ENCODE results near the gene BSG. TPM values are rescaled to one million over a fixed set of nuclear protein-coding genes. Genes with fewer than 3 reads are reported as not detected.

Gene BSG
- total and polyA plus RNA-seq, 9 of the 15 experiments (the other 6 are each of a cell fraction or from before 2014, with no cell fraction given) = 4.6 to 495 (median 187) TPM

DNA sequence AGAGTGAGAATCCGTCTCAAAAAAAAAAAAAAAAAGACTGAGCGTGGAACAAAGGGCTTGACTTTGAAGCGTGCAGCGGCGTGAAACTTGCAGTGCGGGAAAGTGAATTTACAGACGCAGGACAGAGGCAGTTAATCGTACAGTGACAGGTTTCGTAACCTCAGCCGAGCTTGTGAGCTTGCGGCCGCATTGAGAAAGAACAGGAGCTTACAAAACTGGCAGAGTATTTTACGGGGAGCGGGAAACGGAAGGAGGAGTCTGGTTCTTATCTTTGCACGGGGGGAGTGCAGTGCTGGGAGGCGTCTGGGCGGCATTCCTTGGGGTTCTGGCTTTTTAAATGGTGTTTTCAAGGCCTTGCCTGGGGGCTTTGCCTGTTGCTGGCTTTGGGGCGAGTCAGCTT is 6.0 kb upstream of the BSG start (continued):
- TF ChIP-seq, protein P1, sequence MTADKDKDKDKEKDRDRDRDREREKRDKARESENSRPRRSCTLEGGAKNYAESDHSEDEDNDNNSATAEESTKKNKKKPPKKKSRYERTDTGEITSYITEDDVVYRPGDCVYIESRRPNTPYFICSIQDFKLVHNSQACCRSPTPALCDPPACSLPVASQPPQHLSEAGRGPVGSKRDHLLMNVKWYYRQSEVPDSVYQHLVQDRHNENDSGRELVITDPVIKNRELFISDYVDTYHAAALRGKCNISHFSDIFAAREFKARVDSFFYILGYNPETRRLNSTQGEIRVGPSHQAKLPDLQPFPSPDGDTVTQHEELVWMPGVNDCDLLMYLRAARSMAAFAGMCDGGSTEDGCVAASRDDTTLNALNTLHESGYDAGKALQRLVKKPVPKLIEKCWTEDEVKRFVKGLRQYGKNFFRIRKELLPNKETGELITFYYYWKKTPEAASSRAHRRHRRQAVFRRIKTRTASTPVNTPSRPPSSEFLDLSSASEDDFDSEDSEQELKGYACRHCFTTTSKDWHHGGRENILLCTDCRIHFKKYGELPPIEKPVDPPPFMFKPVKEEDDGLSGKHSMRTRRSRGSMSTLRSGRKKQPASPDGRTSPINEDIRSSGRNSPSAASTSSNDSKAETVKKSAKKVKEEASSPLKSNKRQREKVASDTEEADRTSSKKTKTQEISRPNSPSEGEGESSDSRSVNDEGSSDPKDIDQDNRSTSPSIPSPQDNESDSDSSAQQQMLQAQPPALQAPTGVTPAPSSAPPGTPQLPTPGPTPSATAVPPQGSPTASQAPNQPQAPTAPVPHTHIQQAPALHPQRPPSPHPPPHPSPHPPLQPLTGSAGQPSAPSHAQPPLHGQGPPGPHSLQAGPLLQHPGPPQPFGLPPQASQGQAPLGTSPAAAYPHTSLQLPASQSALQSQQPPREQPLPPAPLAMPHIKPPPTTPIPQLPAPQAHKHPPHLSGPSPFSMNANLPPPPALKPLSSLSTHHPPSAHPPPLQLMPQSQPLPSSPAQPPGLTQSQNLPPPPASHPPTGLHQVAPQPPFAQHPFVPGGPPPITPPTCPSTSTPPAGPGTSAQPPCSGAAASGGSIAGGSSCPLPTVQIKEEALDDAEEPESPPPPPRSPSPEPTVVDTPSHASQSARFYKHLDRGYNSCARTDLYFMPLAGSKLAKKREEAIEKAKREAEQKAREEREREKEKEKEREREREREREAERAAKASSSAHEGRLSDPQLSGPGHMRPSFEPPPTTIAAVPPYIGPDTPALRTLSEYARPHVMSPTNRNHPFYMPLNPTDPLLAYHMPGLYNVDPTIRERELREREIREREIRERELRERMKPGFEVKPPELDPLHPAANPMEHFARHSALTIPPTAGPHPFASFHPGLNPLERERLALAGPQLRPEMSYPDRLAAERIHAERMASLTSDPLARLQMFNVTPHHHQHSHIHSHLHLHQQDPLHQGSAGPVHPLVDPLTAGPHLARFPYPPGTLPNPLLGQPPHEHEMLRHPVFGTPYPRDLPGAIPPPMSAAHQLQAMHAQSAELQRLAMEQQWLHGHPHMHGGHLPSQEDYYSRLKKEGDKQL (CRISPR knock-in tag; IDR thresholded peaks at IDR 0.05; ENCODE audit: borderline replicate concordance) = no peak
- peak; percentile 65; the same call in 1 of the 2 replicates for TF ChIP-seq ZBTB7A (IDR thresholded peaks at IDR 0.05; ENCODE audit: borderline replicate concordance, control insufficient read depth, low read depth, low read length)
- TF ChIP-seq NFE2 (IDR thresholded peaks at IDR 0.05; ENCODE audit: low read depth) = no peak
- TF ChIP-seq BRD9 (IDR thresholded peaks at IDR 0.05; ENCODE audit: low read depth, partially characterized antibody) = peak; percentile 57
- no peak for TF ChIP-seq EWSR1 (IDR thresholded peaks at IDR 0.05; ENCODE audit: borderline replicate concordance, low read depth, partially characterized antibody)
- no peak for TF ChIP-seq SRSF7 (optimal IDR thresholded peaks at IDR 0.05; ENCODE audit: low read depth, low read length)
- TF ChIP-seq, protein P2, sequence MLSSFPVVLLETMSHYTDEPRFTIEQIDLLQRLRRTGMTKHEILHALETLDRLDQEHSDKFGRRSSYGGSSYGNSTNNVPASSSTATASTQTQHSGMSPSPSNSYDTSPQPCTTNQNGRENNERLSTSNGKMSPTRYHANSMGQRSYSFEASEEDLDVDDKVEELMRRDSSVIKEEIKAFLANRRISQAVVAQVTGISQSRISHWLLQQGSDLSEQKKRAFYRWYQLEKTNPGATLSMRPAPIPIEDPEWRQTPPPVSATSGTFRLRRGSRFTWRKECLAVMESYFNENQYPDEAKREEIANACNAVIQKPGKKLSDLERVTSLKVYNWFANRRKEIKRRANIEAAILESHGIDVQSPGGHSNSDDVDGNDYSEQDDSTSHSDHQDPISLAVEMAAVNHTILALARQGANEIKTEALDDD (IDR thresholded peaks at IDR 0.05) = no peak
- 0 out of 4 replicates have a peak, but pooled peaks of 1 of the 2 experiments have one; percentile 47 for TF ChIP-seq ZNF639 (CRISPR knock-in tag; conservative IDR thresholded peaks at IDR 0.05 in 1 of 2, IDR thresholded peaks at IDR 0.05 in 1 of 2)
- TF ChIP-seq SMC3 (conservative IDR thresholded peaks at IDR 0.05; ENCODE audit: insufficient read depth, low read depth, low read length) = no peak
- TF ChIP-seq, protein P3, sequence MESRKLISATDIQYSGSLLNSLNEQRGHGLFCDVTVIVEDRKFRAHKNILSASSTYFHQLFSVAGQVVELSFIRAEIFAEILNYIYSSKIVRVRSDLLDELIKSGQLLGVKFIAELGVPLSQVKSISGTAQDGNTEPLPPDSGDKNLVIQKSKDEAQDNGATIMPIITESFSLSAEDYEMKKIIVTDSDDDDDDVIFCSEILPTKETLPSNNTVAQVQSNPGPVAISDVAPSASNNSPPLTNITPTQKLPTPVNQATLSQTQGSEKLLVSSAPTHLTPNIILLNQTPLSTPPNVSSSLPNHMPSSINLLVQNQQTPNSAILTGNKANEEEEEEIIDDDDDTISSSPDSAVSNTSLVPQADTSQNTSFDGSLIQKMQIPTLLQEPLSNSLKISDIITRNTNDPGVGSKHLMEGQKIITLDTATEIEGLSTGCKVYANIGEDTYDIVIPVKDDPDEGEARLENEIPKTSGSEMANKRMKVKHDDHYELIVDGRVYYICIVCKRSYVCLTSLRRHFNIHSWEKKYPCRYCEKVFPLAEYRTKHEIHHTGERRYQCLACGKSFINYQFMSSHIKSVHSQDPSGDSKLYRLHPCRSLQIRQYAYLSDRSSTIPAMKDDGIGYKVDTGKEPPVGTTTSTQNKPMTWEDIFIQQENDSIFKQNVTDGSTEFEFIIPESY (CRISPR knock-in tag; IDR thresholded peaks at IDR 0.05) = peak; percentile 9; the same call in 1 of the 2 replicates
- peak; percentile 43; the same call in 1 of the 2 replicates for TF ChIP-seq ZBTB2 (IDR thresholded peaks at IDR 0.05)
- TF ChIP-seq KDM1A (IDR thresholded peaks at IDR 0.05) = peak in 1 of 2 experiments; percentile 20; a peak in 1 of 4 replicates
- no peak for TF ChIP-seq TBP (optimal IDR thresholded peaks at IDR 0.05; ENCODE audit: low read depth, low read length)
- peak; percentile 65 for TF ChIP-seq NCOR1 (IDR thresholded peaks at IDR 0.05)
- TF ChIP-seq SRSF1 (IDR thresholded peaks at IDR 0.05; ENCODE audit: low read depth, low read length) = no peak
- no peak for TF ChIP-seq RBM22 (IDR thresholded peaks at IDR 0.05; ENCODE audit: low read depth, low read length, poor library complexity, severe bottlenecking)
